ENCODE results near the gene CES5A.
"Not testable (repeated sequence)": the region's sequence is repeated elsewhere in the genome, so short reads cannot be mapped to it uniquely, and the experiment has no call there.

CES5A gene, protein sequence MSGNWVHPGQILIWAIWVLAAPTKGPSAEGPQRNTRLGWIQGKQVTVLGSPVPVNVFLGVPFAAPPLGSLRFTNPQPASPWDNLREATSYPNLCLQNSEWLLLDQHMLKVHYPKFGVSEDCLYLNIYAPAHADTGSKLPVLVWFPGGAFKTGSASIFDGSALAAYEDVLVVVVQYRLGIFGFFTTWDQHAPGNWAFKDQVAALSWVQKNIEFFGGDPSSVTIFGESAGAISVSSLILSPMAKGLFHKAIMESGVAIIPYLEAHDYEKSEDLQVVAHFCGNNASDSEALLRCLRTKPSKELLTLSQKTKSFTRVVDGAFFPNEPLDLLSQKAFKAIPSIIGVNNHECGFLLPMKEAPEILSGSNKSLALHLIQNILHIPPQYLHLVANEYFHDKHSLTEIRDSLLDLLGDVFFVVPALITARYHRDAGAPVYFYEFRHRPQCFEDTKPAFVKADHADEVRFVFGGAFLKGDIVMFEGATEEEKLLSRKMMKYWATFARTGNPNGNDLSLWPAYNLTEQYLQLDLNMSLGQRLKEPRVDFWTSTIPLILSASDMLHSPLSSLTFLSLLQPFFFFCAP

DNA sequence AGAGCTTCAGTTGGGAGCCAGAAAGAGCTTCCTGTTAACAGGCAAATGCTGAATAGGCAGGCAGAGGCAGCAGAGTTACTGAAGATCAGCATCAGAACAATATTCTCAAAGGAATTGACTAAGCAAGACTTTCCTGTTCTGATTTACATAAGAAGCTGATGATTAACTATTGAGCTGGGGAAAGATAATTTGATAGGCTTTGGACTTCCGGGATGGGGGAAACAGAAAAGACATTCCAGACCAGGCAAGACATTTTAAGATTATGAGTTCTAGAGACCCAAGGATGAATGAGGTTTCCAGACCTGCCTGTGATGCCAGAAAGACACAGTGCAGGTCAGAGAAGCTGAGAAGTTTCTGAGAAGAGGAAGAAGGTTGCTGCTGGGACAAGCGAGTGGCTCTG, at the start of gene CES5A:
Gene CES5A (minus strand): TSS at position 101 of the 400 bp plus-strand sequence. CDS start 152 bp downstream, outside the sequence.
- DNase-seq, result no peak

DNA sequence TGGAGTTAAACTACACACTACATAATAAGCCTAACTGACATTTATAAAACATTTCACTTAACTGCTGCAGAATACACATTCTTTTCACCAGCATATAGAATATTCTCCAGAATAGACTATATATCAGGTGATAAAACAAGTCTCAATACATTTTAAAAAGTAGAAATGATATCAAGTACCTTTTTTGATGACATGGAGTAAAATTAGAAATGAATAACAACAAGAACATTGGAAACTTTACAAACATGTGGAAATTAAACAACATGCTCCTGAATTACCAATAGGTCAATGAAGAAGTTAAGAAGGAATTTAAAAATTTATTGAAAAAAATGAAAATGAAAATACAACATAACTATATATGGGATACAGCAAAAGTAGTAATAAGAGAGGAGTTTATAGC, 47.5 kb upstream of the CES5A start:
- no peak for DNase-seq

DNA sequence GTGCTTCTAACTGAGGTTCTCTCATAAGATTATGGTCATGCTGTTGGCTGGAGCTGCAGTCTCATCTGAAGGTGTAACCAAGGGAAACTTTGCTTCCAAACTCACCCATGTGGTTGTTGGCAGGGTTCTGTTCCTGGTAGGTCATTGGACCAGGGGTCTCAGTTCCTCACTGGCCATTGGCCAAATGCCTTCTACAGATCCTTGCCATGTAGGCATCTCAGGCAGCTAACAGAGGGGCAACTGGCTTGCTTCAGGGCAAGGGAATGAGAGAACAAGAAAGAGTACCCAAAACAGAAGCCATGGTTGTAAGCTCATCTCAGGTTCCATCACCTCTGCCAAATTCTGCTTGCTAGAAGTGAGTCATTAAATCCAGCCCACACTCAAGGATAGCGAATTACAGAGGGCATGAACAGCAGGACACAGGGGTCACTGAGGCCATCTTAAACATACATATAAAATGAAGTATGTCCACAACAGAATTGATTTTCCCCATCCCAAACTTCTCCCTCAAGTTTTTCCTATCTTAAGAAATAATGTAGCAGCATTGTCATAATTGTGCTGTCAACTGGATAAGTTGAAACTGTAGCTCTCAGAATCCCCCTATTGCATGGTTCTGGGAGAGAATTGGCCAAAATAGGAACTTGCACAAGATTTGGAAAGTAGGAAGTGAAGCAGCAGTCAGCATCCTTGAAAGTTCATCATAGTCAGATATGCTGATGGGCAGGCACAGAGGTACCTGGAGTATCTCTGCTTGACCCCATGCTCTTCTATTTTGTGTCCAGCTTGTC, 42.4 kb upstream of the CES5A start:
- no peak for DNase-seq

DNA sequence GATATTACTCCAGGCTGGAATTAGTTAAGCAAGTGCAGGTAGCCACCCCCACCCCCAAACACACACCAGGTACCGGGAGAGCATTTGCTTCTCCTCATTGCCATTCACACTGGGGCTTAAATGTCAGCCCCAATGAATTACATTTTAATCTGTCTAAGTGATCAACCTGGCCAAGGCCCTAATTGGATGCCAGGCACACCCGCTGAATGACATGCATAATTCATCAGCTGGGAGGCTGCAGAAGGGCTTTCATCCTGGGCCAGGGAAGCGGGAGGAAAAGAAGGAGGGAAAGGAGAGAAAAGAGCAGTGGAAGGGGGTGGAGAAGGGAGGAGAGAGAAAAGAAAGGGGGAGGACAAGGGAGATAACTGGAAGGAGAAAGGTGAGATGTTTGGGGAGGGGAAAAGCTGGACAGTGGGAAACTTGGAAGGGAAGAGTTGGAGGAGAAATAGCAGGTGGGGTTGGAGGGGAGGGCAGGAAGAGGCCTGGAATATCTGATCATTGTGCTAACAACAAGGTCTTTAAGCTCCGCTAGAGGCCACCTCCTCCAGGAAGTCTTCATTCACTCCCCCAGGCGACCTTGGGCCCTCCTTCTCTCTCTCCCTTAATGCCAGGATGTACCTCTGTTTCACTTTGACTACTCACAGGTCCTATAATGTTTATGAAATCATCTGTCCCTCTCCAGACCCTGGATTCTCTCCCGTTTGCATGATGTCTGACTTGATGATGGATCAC, 40.1 kb upstream of the CES5A start:
- no peak for DNase-seq

DNA sequence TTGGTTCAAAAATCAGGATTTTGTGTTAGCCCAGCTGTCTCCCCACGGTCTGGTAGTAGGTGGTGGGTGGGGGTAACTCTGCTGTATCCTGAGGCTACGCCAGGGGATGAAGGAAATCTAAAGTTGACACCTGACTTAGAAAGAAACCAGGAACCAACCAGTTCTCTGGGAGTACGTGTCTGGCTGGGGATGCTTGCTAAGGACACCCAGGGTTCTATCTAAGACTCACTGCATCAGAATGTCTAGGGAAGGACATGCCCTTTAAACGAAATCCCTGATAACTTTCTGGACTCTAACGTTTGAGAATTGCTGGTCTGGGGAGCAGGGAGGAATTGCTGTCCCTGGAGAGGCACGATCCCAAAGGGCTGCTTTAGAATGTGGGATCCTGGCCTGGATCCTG, 39.2 kb upstream of the CES5A start:
- DNase-seq, result no peak

DNA sequence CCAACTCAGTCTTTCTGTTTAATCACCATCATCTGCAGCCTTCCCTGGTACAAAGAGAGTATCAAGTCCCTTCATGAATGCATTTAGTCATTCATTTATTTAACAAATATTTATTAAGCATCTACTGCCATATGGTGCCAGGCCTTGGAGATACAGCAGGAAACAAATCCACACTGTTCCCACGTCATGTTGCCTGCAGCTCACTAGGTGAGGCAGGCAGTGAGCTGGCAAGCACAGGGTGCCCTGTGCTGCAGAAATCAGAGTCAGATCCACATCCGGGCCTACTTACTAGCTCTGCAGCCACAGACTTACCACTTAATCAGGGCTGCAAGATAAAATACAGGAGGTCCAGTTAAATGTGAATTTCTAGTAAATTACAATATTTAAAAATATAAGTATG, 38.5 kb upstream of the CES5A start:
- no peak for DNase-seq

DNA sequence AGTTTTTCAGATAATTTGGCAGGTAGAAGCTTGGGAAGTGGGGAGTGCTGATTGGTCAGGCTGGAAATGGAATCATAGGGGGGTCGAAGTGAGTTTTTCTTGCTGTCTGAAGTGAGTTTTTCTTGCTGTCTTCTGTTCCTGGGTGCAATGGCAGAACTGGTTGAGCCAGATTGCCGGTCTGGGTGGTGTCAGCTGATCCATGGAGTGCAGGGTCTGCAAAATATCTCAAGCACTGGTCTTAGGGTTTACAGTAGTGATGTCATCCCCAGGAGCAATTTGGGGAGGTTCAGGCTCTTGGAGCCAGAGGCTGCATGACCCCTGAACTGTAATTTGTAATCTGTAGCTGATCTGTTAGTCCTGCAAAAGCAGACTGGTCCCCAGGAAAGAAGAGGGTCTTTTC, 37.9 kb upstream of the CES5A start:
- not testable (repeated sequence) for DNase-seq

DNA sequence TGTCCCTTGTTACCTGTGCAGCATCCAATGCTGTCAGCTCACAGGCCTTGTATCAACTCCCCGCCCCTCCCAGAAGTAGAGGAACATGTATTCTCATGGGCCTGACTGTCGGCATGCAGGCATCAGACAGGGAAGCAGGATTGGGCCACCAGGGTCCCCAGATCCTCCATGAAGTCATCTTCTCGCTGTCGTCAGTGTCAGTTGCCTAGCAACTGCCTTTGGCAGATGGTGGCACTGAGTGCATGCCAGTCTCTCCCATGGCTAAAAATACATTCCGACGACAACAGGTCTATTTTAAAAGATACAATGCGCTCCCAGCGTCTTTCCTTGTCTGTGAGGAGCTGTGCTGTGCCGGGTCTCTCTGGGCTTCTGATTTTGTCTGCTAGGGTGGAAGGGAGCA, 36.8 kb upstream of the CES5A start:
- no peak for DNase-seq

DNA sequence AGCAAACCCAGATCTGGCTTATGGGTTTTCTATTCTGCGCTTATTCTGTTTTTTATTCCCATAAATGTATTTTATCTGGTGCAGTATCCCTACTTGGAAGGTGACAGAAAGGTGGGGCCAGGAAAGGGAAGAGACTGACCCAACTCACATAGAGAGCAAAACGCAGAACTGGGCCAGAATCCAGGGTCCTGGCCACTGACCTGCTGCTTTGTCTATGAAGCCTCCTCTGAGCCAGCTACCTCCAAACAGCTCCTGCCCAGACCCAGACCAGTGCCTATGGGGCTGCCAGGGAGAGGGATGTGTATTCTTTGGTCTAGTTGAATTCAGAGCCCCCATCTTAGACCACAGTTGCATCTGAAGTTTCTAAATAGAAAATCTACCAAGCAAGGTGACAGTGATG, 36.4 kb upstream of the CES5A start:
- no peak for DNase-seq

DNA sequence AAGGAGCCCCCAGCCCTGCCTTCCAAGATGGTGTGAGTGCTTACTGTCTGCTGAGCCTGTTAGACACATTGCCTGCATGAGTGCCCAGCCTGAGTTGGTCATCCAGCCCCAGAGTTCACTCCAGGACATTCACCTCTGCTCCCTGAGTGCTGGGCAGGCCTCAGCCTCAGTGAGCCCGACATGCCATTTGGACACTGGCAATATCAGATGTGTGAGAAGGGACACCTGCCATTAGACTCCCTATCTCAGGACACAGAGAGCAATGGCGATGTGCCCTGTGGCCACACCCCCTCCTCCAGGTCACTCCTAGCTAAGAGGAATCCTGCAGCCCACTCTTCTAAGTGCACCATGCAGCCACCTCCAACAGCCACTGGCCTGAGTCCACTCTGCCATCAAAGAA, 34.7 kb upstream of the CES5A start:
- no peak for DNase-seq

DNA sequence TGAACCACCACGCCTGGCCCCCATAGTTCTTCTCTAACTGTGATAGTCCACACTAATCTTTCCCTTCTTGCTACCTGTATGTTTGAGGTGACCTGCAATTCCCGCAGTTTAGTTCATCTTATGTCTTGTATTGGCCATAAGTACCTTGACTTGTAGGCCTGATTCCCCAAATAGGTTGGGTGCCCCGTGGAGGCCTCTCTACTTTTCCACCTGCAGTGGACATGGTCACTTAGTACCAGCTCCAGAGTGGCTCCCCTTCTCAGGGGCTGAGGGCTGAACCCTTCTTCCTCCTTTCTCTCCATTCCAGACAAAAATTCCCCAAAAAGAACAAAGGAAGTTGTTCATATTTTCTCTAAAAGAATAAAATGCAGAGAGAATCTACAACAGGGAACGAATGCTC, 33.5 kb upstream of the CES5A start:
- no peak for DNase-seq

DNA sequence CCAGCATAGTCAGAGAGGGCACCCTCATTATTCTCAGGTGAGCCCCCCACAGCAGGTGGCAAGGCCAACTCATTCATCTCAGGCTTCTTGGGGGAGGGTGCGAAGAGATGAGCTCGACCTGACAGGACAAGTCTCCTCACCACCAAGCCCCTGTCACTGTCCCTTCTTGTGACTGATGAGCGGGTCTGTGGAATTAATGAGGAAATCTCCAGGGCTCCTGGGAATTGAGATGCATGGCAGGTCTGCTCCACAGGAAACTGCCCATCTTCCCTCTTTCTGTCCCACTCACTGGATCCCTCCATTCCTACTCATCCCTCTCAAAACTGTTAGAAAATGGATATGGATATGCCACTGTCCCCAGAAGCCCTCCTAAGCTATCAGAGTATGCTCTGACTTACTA, 32.5 kb upstream of the CES5A start:
- DNase-seq, result no peak

DNA sequence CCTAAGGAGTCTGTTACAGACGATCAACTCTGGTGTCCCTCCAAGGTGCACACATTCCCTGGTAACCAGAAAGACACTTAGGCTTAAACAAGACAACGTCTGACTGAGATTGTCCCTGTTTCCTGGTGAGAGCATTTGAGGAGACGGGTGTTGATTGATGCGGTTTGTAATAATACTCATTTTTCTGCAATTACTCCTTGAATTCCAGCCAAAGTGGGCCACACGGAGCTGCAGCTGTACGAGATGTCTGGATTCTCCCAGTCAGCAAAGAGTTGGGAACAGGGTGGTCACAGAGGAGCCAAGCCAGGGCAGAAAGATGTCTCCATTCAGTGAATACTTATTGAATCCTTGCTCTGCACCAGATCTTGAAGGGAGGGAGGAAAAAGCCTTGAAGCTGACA, 30.9 kb upstream of the CES5A start:
- no peak for DNase-seq

DNA sequence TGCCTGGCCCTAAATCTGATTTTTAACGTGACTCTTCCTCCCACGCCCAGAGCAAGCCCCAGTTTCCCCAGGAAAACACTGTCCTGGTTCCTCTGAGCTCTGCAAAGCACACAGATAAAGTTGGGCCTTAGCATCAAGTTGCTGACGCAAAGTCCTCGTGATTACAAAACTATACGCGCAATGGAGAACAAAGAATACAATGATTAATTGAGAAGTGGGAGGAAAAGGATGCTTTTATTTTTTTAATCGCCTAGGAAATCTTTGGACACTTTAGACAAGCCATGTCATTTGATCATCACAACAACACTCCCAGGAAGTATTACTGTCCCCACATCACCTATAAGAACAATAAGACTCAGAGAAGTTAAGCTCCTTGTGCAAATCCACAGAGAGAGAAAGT, 30.5 kb upstream of the CES5A start:
- no peak for DNase-seq

DNA sequence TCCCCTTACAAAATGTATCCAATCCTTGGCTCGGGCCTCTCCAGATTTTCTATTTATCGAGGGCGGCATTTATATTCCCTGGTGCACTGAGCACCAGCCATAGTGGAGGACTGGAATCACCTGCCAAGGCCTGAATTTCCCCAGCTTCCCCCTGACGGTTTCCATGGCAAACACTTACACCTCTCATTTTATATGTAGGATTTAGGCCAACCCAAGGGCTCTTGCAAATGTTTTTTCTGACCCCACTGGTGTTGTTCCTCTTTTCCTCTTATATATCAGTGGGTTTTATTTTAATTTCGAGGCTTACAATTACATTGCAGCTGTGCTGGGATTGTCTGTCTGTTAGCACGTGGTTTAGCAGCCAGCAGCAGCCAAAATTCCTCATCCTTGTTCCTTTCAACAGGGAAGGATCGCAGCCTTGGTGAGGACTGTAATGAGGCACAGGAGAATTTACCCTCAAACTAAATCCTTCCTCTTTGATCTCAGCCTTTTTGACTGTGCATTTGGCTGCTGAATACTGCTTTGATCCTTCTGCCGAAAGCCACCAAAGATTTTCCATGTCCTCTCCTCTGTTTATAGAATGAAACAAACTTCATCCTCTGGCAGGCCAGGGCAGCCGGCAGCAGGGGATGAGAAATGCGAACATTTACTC, 26.5 kb upstream of the CES5A start:
- DNase-seq, result no peak

DNA sequence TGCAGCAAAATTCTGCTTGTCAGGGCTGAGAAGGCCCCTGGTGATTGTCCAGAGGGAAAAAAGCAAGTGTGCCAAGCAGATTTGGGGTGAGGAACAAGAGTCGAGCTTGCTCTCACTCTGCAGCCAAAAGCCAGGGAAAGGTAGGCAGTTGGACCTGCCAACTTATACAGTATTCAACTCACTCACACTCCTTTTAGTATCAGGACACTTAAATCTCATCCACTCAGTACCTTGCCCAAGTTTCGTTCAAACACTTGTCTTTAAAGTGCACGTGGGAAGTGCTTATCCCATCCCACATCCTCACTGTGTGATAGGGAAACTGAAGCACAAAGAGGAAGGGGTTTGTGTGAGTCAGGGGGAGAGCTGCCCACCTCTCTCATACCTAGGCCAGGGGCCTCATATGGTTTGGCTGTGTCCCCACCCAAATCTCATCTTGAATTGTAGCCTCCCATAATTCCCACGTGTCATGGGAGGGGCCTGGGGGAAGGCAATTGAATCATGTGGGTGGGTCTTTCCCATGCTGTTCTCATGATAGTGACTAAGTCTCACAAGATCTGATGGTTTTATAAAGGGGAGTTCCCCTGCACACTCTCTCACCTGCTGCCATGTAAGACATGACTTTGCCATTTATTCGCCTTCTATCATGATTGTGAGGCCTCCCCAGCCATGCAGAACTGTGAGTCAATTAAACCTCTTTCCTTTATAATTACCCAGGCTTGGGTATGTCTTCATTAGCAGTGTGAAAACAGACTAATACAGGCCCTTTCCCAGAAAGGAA, 25.6 kb upstream of the CES5A start:
- DNase-seq, result no peak

DNA sequence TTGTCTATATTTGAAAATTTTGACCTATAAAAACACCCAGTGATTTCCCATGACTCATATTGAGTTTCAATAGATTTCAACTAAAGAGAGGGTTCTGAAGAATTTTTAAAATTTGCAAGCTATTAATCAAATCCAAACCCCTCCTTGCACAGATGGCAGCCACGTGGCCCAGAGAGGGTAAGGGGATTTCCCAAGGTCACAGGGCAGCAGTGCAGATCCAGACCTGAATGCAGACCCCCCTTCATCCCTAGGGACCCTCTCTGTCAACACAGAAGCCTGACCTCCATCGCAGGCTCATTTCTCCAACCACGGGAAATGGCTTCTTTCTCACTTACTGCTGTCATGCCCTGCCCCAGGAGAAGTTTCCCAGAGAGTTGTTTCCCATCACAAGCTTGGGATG, 24.7 kb upstream of the CES5A start:
- no peak for DNase-seq

DNA sequence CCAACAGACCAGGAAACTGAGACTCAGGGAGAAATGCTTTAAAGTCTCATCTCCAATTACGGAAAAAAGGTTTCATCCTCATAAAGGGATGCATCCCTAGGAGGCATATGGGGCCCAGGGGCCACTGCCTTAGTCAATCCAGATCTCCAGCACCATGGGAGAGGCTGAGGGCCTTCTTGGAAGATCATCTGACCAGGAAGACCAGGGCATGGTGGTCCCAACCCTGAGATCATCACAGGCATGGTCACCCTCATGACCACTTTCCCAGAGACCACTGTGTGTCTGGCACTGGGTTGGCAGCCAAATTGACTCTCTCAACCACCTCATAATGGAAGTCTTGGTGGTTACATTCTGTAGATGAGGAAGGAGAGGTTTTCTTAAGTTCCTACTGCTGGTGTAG, 23.4 kb upstream of the CES5A start:
- DNase-seq, result no peak

DNA sequence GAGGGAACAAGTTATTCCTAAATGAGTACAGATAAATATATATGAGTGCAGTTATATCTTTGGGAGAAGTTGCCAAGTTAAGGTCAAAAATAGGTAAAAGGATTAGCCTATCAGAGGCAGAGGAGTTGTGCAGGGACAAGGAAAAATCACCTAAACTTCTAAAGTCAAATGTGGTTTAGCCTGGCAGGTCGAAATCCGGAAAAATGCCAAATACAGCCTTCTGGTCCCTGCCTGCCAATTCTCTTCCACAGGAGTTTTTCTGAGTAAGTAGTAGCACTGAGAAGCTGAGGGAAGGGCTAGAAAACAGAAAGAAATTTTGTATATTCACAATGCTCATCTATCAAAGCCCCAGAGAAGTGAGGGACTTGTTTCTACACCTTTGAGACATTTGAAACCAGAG, 17.6 kb upstream of the CES5A start:
- DNase-seq, result no peak

DNA sequence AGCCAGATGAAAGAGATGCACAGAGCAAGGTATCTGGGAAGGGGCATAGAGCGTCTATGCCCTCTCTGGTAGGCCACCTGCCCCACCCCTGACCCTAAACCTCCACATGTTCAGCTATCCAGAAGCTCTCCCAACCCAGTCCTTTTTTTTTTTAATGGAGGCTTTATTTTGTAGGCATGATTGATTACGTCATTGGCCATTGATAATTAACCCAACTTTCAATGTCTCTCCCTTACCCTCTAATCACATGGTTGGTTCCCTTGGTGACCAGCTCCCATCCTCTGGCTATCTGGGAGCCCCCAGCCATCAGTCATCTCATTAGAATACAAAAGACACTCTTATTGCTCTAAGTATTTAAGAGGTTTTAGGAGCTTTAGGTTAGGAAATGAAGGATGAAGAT, 14.3 kb upstream of the CES5A start:
- no peak for DNase-seq

DNA sequence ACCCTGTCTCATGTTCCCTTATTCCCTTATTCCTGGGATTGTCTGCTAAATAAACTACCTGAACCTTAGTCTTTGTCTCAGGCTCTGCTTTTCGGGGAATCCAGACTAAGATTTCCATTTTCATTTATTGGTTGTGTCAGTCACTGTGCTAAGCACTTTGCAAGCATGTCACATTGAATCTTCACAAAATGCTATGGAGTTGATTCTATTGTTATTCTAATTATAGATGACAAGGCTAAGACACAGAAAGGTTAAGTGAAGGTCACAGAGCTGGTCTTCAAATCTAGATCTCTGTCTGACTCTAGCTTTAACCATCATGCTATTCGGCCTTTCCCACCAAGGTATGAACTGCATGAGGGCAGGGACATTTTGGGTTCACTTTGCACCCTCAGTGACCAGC, 13.4 kb upstream of the CES5A start:
- DNase-seq, result no peak

DNA sequence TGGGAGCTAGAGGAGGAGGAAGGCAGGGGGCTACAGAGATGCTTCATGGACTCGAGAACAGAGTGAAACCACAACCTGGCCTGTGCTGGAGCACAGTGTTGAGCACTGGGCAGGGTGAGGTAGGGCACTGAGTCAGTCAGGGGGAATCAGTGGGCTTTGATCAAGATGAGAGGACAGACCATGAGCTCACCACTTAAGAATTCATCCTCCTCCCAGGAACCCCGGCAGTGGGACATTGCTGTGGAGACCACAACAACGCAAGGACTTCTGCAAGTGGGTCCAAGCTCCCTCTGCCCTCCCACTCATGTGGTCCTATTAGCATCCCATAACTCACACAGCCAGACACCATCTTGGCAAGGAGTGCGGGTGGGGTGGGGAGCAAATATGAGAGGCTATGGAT, 1.7 kb upstream of the CES5A start:
- no peak for DNase-seq
